ENCODE data around the gene COBLL1.

DNA sequence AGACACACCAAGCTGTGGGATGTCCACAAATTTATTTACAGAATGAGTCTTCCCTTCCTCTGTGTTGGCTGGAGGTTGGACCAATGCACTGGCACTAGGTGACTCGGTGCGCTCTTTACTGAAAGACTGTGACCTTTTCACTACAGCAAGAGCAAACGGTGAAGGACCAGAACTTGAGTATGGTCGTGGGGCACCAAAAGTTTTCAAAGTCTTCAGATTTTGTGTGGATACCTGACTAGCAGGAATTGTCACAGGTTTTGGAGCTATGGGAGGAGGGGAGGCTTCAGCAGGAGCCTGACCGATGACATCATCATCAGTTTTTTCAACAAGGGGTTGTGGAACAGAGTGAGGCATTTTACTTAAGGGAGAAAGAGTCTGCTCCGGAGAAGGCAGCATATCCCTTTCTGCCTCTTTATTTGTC, 147.3 kb downstream of the COBLL1 start:
- TF ChIP-seq, protein P1, sequence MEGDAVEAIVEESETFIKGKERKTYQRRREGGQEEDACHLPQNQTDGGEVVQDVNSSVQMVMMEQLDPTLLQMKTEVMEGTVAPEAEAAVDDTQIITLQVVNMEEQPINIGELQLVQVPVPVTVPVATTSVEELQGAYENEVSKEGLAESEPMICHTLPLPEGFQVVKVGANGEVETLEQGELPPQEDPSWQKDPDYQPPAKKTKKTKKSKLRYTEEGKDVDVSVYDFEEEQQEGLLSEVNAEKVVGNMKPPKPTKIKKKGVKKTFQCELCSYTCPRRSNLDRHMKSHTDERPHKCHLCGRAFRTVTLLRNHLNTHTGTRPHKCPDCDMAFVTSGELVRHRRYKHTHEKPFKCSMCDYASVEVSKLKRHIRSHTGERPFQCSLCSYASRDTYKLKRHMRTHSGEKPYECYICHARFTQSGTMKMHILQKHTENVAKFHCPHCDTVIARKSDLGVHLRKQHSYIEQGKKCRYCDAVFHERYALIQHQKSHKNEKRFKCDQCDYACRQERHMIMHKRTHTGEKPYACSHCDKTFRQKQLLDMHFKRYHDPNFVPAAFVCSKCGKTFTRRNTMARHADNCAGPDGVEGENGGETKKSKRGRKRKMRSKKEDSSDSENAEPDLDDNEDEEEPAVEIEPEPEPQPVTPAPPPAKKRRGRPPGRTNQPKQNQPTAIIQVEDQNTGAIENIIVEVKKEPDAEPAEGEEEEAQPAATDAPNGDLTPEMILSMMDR (IDR thresholded peaks at IDR 0.05) = no peak
- TF ChIP-seq POLR2AphosphoS5 (IDR thresholded peaks at IDR 0.05; ENCODE audit: low read depth, low read length) (no peak), SIN3A (IDR thresholded peaks at IDR 0.05; ENCODE audit: borderline replicate concordance, insufficient read depth, low read depth, low read length) (no peak), TCF7L2 (IDR thresholded peaks at IDR 0.05; ENCODE audit: low read depth, low read length) (no peak)
- TF ChIP-seq, protein P2, sequence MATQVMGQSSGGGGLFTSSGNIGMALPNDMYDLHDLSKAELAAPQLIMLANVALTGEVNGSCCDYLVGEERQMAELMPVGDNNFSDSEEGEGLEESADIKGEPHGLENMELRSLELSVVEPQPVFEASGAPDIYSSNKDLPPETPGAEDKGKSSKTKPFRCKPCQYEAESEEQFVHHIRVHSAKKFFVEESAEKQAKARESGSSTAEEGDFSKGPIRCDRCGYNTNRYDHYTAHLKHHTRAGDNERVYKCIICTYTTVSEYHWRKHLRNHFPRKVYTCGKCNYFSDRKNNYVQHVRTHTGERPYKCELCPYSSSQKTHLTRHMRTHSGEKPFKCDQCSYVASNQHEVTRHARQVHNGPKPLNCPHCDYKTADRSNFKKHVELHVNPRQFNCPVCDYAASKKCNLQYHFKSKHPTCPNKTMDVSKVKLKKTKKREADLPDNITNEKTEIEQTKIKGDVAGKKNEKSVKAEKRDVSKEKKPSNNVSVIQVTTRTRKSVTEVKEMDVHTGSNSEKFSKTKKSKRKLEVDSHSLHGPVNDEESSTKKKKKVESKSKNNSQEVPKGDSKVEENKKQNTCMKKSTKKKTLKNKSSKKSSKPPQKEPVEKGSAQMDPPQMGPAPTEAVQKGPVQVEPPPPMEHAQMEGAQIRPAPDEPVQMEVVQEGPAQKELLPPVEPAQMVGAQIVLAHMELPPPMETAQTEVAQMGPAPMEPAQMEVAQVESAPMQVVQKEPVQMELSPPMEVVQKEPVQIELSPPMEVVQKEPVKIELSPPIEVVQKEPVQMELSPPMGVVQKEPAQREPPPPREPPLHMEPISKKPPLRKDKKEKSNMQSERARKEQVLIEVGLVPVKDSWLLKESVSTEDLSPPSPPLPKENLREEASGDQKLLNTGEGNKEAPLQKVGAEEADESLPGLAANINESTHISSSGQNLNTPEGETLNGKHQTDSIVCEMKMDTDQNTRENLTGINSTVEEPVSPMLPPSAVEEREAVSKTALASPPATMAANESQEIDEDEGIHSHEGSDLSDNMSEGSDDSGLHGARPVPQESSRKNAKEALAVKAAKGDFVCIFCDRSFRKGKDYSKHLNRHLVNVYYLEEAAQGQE (IDR thresholded peaks at IDR 0.05; ENCODE audit: insufficient read depth in 1 of 2, low read depth in 2 of 2, low read length in 1 of 2) = no peak

Measured in Panc1 (cell line).